Neural crest cell (in vitro differentiated cells): ENCODE measurements around the gene CBFA2T2. TPM values are rescaled to one million over a fixed set of nuclear protein-coding genes. Genes with fewer than 3 reads are reported as not detected.
A peak's percentile ranks its signal among the peaks of the same experiment; 100 is the strongest.

ENCODE experiments used
- DNase-seq: peaks from one replicate; pipeline ENCODE4 v3.0.0; 2021; ENCODE audit warnings: low read depth, mixed read lengths, low spot score
- H3K27ac Mint-ChIP-seq: one replicate; pipeline ENCODE4 v1.8.0; 2021; ENCODE audit warnings: mild to moderate bottlenecking, mixed read lengths; ENCODE audit not compliant: unreplicated experiment
- H3K27me3 Mint-ChIP-seq: 2 replicates; pipeline ENCODE4 v1.8.0; 2021; ENCODE audit warnings: low read depth, mild to moderate bottlenecking, mixed read lengths
- H3K36me3 Mint-ChIP-seq: 2 replicates; pipeline ENCODE4 v1.8.0; 2021; ENCODE audit warnings: low read depth, mild to moderate bottlenecking, mixed read lengths
- H3K4me1 Mint-ChIP-seq: 2 replicates; pipeline ENCODE4 v1.8.0; 2021; ENCODE audit warnings: mixed read lengths
- H3K4me3 Mint-ChIP-seq: one replicate; pipeline ENCODE4 v1.8.0; 2021; ENCODE audit warnings: mild to moderate bottlenecking, mixed read lengths
- H3K9me3 Mint-ChIP-seq: 2 replicates; pipeline ENCODE4 v1.8.0; 2021; ENCODE audit warnings: mixed read lengths
- total RNA-seq: library from RNA; stranded (reverse); gene quantifications from 2 replicates; pipeline ENCODE4 v1.2.1, GENCODE V29; 2021
- TF ChIP-seq, protein P1 (sequence below): fragments of 200-600 bp; sonication (generic); conservative IDR thresholded peaks from 2 replicates; pipeline ENCODE4 v1.5.0; 2021; ENCODE audit warnings: antibody characterized with exemption, mild to moderate bottlenecking

CBFA2T2 gene
- total RNA-seq, 1 donor from 2014 or later: 36.5 TPM

DNA sequence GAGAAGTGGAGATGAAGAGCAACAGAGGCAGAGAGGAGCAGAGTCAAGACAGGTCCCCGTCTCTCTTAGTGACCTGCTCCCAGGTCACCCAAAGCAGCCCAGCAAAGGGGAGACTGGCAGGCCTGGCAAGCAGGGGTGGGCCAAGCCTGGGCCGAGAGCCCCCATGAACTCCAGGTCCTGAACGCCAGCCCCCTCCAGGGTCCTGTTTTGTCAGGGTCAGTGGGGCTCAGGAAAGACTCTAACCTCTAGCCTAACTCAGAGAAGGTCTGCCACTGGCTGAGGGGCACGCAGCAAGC lies 183.2 kb downstream of the CBFA2T2 start:
- Mint-ChIP-seq H3K27ac (peak overlapping the region; percentile 95), H3K27me3 (peaks cover 18% of the 10 kb centered on the region), H3K4me3 (peak overlapping the region; percentile 90), H3K9me3 (no peaks in the 10 kb centered on the region), H3K36me3 (peaks cover 16% of the 10 kb centered on the region), H3K4me1 (peaks cover 66% of the 10 kb centered on the region)
- TF ChIP-seq, protein P1, sequence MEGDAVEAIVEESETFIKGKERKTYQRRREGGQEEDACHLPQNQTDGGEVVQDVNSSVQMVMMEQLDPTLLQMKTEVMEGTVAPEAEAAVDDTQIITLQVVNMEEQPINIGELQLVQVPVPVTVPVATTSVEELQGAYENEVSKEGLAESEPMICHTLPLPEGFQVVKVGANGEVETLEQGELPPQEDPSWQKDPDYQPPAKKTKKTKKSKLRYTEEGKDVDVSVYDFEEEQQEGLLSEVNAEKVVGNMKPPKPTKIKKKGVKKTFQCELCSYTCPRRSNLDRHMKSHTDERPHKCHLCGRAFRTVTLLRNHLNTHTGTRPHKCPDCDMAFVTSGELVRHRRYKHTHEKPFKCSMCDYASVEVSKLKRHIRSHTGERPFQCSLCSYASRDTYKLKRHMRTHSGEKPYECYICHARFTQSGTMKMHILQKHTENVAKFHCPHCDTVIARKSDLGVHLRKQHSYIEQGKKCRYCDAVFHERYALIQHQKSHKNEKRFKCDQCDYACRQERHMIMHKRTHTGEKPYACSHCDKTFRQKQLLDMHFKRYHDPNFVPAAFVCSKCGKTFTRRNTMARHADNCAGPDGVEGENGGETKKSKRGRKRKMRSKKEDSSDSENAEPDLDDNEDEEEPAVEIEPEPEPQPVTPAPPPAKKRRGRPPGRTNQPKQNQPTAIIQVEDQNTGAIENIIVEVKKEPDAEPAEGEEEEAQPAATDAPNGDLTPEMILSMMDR: no peak
- DNase-seq: no peak

DNA sequence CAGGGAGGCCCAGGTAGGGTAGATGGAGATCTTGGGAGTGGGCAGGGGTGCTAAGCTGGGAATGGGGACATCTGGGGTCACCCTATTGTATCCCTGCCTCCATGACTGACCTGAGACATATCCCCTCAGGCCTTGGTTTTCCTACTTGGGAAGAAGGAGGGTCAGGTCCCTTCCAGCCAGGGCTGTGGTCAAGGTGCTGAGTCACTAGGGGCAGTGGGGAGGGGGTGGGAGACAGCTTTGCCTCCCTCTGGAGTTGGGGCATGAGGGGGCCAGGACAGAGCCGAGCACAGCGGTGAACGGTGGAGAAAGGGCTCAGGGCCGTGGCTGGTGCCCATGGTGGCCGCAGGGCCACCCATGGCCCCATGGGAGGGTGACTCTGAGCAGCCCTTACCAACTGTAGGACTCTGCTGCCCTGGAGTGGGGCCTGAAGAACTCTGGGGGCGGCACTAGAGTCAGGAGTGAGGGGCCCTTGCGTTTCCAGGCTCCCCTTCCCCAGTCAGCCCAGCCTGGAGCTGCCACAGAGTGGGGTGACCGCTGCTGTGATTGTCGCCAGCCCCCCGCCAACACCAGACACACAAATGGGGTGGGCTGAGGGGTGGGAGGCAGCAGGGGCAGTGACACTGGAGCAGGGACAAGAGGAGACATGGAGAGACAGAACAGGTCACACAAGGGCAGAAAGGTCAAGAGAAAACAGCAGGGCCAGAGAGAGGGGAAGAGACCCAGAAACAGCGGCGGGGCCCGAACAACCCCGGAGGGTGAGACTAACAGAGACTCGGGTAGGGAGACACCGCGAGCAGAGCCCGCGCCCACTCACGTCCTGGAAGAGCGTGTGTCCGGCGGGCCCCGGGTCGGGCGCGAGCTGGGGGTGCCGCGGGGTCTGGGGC lies 183.8 kb downstream of the CBFA2T2 start:
- peaks cover 13% of the 10 kb centered on the region for H3K36me3 Mint-ChIP-seq
- no peak for DNase-seq

DNA sequence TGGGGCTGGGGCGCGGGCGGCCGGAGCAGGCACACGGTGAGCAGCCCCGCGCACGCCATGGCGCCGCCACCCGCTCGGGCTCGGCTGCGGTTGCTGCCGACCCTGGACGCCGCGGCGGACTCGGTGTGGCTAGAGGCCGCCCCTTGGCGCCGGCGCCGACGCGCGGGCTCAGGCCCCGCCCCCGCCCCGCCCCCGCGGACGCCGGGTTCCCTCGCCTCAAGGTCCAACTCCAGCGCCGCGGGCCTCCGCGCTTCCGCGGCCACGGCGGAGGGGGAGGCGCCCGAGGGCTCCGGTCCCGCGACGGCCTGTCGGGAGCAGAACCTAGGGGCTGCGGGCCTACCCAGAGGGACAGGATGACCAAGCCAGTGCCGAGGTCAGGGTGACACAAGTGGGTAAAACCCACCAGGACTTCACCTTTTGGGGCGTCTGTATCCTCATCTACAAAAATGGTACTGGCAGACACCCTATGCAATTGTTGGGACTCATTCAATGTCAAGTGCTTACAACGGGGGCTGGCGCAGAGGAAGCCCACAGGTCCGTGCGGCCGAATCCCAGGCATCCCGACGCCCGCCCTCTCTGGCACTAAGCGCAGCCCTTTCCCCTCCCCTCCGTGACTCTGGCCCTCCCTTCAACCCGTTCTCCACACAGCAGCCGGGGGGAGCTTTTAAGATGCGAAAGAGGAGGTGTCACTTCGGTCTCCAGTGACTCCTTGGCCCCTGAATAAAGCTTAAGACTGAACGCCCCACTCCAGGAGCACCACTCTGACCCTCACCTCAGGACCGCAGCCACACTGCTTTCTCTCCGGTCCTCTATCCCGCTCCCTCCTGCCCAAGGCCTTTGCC lies 184.6 kb downstream of the CBFA2T2 start, which contains the start of gene NECAB3:
Gene NECAB3, minus strand, starts transcription at position 135 of the 842 bp plus-strand sequence. Its CDS starts 76 bp downstream, at position 59.
- Mint-ChIP-seq H3K4me1 (peaks cover 56% of the 10 kb centered on the region), H3K27me3 (peaks cover 15% of the 10 kb centered on the region), H3K9me3 (no peaks in the 10 kb centered on the region), H3K27ac (peak within 1 kb of the TSS; percentile 95), H3K36me3 (peaks cover 9% of the 10 kb centered on the region), H3K4me3 (peak within 1 kb of the TSS; percentile 90)
- TF ChIP-seq, protein P1: no peak
- peak; percentile 81 for DNase-seq

More for the DNA sequence above, 183.8 kb downstream of the CBFA2T2 start:
- TF ChIP-seq, protein P1: no peak
- Mint-ChIP-seq H3K9me3 (no peaks in the 10 kb centered on the region), H3K4me3 (peak overlapping the region; percentile 90), H3K4me1 (peaks cover 61% of the 10 kb centered on the region), H3K27me3 (peaks cover 15% of the 10 kb centered on the region), H3K27ac (peak overlapping the region; percentile 95)

DNA sequence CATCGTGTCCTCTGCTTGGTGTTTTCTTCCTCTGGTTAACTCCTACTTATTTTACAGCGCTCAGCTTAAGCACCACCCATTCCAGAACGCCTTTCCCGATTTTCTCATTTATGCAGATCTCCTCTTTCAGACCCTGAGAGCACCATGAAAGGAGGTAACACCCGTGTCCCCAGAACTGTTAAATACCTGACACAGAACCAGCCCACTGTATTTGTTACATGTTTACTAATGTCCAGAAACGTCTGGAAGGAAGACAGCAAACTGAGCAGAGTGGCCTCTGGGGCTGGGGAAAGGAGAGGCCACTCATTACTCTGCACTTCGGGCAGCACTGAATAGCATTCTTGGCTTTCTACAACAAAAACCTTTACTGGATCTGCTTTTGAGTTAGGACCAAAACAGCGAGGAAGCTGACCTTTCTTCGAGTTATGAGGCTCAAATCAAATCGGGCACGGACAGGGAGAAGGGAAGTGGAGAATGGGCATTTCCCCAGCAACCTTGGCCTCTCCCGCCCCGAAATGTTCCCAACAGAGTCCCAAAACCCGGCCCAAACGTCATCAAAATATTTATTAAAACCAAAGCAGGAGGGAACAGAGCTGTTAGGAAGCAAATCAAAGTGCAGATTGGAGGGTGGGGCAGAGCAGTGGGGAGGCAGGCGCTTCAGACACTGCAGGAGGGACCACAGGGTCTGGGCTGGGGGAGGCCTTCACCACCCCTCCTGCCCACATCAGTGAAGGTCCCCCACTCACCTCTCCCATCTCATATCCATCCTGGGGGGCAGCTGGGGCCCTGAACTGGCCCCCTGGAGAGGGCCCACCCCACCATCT lies 185.5 kb downstream of the CBFA2T2 start:
- H3K9me3 Mint-ChIP-seq: no peaks in the 10 kb centered on the region
- H3K4me3 Mint-ChIP-seq: peak overlapping the region; percentile 83
- peaks cover 10% of the 10 kb centered on the region for H3K27me3 Mint-ChIP-seq
- H3K36me3 Mint-ChIP-seq: peaks cover 7% of the 10 kb centered on the region
- no peak for DNase-seq
- peaks cover 51% of the 10 kb centered on the region for H3K4me1 Mint-ChIP-seq
- TF ChIP-seq, protein P1: no peak
- H3K27ac Mint-ChIP-seq: peak overlapping the region; percentile 47

DNA sequence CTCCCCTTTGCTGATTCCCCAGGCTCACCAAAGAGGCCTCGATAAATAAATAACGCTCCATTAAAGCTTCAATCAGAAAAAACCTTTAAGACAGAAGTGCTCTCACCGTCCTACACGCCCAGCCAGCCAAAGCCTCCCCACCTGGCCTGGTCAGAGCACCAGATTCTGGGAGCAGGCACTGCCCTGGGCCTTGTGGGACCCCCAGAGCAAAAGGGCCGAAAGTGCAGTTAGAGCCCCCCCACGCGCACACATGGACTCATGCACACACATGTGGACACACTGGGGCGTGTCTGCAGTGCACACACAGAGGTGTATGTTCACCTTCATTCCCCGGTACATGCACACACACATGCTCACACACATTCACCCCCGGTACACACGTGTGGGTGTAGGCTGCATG lies 186.2 kb downstream of the CBFA2T2 start:
- H3K4me1 Mint-ChIP-seq: peaks cover 50% of the 10 kb centered on the region
- no peak overlapping the region for H3K27ac Mint-ChIP-seq
- peaks cover 7% of the 10 kb centered on the region for H3K36me3 Mint-ChIP-seq
- peak overlapping the region; percentile 83 for H3K4me3 Mint-ChIP-seq
- TF ChIP-seq, protein P1: no peak
- H3K27me3 Mint-ChIP-seq: peaks cover 10% of the 10 kb centered on the region
- DNase-seq: no peak
- no peaks in the 10 kb centered on the region for H3K9me3 Mint-ChIP-seq
